ENCODE results near the gene CRHR1. TPM values are rescaled to one million over a fixed set of nuclear protein-coding genes. Genes with fewer than 3 reads are reported as not detected.
A peak's percentile ranks its signal among the peaks of the same experiment; 100 is the strongest.

Gene CRHR1
- total RNA-seq, 4 donors from 2014 or later: not detected

DNA sequence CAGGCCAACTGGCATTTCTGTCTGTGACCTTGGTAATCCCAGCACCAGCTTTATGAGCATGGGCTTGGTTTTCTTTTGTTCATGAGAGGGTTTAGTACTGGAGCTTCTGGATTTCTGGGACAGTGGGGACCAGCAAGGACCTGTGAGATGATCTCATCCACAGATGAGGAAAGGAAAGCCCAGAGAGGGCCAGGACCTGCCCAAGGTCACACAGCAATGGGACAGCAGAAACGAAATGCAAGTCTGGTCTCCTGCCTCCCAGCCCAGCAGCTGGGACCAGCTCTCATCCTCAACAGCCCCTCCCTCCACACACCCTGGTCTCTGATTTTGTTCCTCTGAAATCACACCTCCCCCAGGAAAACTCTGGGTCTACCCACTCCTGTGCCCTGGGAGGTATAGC, 67.8 kb downstream of the CRHR1 start:
- in situ Hi-C loops (cut with MboI; ENCODE audit: low pct_ligation_motif_present in 1 of 4, low pct_unique_long_range_greater_than_20kb in 1 of 4, low sequenced_read_pairs in 3 of 4): no loop called here

DNA sequence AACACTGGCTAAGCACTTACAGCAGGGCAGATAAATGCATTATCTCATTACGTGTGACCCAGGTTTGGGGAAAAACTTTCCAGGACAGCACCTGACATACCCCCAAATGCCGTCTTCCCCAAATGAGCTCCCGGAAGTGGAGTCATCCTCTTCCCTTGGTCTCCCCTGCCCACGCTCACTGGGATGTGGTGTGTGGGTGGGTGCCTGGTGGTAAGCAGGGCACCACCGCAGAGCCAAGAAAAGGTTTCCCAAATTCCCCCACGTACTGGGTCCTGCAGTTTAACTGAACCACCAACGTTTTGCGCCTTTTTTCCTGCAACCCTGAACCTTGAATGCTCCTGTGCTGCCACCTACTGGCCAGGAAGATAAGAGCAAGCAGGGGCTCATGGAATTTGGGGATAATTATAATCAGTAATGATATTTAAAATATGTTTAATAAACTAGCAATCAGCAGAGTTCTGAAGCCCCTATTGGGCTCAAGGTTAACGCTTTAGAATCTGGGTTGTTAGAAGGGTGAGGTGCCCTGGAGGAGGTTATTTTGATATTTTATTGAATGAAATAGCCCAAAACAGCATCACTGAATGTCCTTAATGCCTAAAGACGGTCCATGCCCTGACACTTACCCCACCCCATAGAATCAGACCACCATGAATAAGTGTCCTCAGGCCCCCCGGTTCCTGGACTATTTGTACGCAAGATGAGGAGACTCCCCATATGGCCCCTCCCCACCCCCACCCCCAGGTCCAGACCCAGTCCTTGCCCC, 68.6 kb downstream of the CRHR1 start:
- peak; percentile 57 for DNase-seq
- Histone ChIP-seq H3K27me3 (peaks cover 18% of the 10 kb centered on the region), H3K27ac (no peak overlapping the region), H3K36me3 (no peaks in the 10 kb centered on the region), H3K4me1 (no peaks in the 10 kb centered on the region), H3K4me3 (no peak overlapping the region), H3K9me3 (no peaks in the 10 kb centered on the region)
- TF ChIP-seq, protein P1, sequence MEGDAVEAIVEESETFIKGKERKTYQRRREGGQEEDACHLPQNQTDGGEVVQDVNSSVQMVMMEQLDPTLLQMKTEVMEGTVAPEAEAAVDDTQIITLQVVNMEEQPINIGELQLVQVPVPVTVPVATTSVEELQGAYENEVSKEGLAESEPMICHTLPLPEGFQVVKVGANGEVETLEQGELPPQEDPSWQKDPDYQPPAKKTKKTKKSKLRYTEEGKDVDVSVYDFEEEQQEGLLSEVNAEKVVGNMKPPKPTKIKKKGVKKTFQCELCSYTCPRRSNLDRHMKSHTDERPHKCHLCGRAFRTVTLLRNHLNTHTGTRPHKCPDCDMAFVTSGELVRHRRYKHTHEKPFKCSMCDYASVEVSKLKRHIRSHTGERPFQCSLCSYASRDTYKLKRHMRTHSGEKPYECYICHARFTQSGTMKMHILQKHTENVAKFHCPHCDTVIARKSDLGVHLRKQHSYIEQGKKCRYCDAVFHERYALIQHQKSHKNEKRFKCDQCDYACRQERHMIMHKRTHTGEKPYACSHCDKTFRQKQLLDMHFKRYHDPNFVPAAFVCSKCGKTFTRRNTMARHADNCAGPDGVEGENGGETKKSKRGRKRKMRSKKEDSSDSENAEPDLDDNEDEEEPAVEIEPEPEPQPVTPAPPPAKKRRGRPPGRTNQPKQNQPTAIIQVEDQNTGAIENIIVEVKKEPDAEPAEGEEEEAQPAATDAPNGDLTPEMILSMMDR (IDR thresholded peaks at IDR 0.05): peak; percentile 66 to 94 (median 86)
- TF ChIP-seq POLR2AphosphoS5 (IDR thresholded peaks at IDR 0.05): no peak
- intact Hi-C loops (cut with DNase I; ENCODE audit: low total_unique reads): no loop called here
- WGBS, 2 donors (ENCODE audit: low coverage in 1 of 2): 9 to 20% methylated on average over 6 to 12 of the region's 12 CpGs
- in situ Hi-C loops (cut with MboI; ENCODE audit: low pct_ligation_motif_present in 1 of 4, low pct_unique_long_range_greater_than_20kb in 1 of 4, low sequenced_read_pairs in 3 of 4): no loop called here

More for the DNA sequence above, 67.8 kb downstream of the CRHR1 start:
- Histone ChIP-seq H3K27me3 (peaks cover 18% of the 10 kb centered on the region), H3K27ac (no peak overlapping the region), H3K36me3 (no peaks in the 10 kb centered on the region), H3K4me1 (no peaks in the 10 kb centered on the region), H3K9me3 (no peaks in the 10 kb centered on the region), H3K4me3 (no peak overlapping the region)
- WGBS, 2 donors (ENCODE audit: low coverage in 1 of 2): 64% methylated on average over 1 of the region's 1 CpG; no CpG with 5 or more reads in 1 of the 2 donors
- intact Hi-C loops (cut with DNase I; ENCODE audit: low total_unique reads): no loop called here
- TF ChIP-seq, protein P1 (IDR thresholded peaks at IDR 0.05): no peak
- TF ChIP-seq POLR2A (IDR thresholded peaks at IDR 0.05) (no peak), EP300 (IDR thresholded peaks at IDR 0.05; ENCODE audit: low read depth) (no peak), POLR2AphosphoS5 (IDR thresholded peaks at IDR 0.05) (no peak)
- DNase-seq: no peak

DNA sequence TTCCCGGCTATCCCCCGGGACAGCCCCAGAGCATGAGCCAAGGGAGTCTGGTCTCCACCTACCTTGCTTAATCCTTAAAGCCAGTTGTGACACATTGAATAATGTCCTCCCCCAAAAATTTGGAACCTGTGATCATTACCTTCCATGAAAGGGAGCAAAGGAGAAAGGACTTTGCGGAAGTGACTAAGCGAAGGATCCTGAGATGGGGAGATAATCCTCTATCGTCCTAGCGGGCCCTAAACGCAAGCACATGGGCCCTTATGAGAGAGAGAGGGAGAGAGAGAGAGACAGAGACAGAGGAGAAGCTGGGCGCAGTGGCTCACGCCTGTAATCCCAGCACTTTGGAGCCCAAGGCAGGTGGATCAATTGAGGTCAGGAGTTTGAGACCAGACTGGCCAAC, 70.1 kb downstream of the CRHR1 start:
- intact Hi-C loops (cut with DNase I; ENCODE audit: low total_unique reads): no loop called here
- Histone ChIP-seq H3K4me3 (no peak overlapping the region), H3K4me1 (no peaks in the 10 kb centered on the region), H3K36me3 (no peaks in the 10 kb centered on the region), H3K27me3 (peaks cover 32% of the 10 kb centered on the region), H3K9me3 (no peaks in the 10 kb centered on the region), H3K27ac (no peak overlapping the region)
- DNase-seq: no peak
- WGBS, 2 donors (ENCODE audit: low coverage in 1 of 2): 75 to 80% methylated on average over 9 of the region's 9 CpGs
- in situ Hi-C loops (cut with MboI; ENCODE audit: low pct_ligation_motif_present in 1 of 4, low pct_unique_long_range_greater_than_20kb in 1 of 4, low sequenced_read_pairs in 3 of 4): no loop called here
- no peak for TF ChIP-seq POLR2A (IDR thresholded peaks at IDR 0.05)

DNA sequence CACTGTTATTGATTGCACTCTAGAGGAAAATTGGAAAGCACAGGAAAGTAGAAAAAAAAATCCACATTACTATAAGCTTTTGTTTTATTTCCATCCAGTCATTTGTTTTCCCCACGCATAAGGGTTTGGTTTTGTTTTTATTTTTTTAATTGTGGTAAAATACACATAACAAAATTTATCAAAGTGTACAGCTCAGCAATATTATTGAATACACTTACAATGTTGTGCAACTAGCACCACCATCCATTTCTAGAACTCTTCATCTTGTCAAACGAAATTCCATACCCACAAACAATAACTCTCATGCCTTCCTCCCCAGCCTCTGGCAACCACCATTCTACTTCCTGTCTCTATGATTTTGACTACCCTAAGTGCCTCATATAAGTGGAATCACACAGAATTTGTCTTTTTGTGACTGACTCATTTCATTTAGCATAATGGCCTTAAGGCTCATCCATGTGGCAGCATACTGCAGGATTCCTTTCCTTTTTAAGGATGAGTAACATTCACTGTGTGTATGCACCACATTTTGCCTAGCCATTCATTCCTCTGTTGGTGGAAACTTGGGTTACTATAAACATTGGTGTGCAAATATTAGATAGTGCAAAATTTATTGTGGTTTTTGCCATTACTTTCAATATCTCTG, 71.7 kb downstream of the CRHR1 start:
- intact Hi-C loops (cut with DNase I; ENCODE audit: low total_unique reads): no loop called here
- in situ Hi-C loops (cut with MboI; ENCODE audit: low pct_ligation_motif_present in 1 of 4, low pct_unique_long_range_greater_than_20kb in 1 of 4, low sequenced_read_pairs in 3 of 4): no loop called here
- 51 to 63% methylated on average over 2 of the region's 2 CpGs for WGBS, 2 donors (ENCODE audit: low coverage in 1 of 2)

DNA sequence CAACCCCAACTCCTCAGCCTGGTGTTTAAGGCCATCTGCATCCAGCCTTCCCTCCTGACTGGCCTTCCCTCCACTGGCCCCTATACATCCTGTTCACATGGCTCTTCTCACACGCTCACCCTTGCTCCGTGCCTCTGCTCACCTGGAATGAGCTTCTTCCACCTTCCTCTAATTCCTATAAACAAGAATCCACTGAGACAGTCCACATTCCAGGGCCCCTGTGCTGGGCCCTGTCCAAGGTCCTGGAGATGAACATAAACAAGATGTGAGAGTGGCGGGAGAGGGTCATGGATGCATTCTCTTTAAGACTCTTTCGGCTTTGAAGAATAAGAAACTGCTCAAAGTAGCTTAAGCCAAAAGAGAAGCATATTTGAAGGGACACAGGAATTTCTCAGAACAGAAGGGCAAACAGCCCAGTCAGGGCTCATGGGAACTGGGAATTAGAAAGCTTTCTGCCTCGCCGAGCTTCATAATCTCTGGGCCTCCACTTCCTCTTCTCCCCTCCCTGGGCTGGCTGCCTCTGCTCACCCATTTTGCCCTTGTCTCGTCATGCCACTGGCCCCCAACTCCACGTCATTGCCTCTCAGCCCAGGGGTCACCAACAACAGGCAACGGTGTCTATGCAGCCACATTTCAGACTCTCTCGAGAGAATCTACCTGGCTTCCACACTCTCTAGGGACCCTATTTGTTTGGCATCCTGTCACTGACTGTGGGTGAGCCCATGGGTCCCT, 74.0 kb downstream of the CRHR1 start:
- 21 to 42% methylated on average over 4 to 10 of the region's 10 CpGs for WGBS, 2 donors (ENCODE audit: low coverage in 1 of 2)
- Histone ChIP-seq H3K9me3 (no peaks in the 10 kb centered on the region), H3K27ac (no peak overlapping the region), H3K4me3 (no peak overlapping the region), H3K27me3 (peaks cover 28% of the 10 kb centered on the region), H3K36me3 (no peaks in the 10 kb centered on the region), H3K4me1 (no peaks in the 10 kb centered on the region)
- TF ChIP-seq POLR2A (IDR thresholded peaks at IDR 0.05) (no peak), EP300 (IDR thresholded peaks at IDR 0.05; ENCODE audit: low read depth) (no peak), POLR2AphosphoS5 (IDR thresholded peaks at IDR 0.05) (no peak)
- TF ChIP-seq, protein P1 (IDR thresholded peaks at IDR 0.05): no peak
- no peak for DNase-seq
- in situ Hi-C loops (cut with MboI; ENCODE audit: low pct_ligation_motif_present in 1 of 4, low pct_unique_long_range_greater_than_20kb in 1 of 4, low sequenced_read_pairs in 3 of 4) (no loop called here), intact Hi-C loops (cut with DNase I; ENCODE audit: low total_unique reads) (no loop called here)

More for the DNA sequence above, 71.7 kb downstream of the CRHR1 start:
- no peaks in the 10 kb centered on the region for H3K36me3 ChIP-seq
- no peak overlapping the region for H3K27ac ChIP-seq
- H3K4me1 ChIP-seq: no peaks in the 10 kb centered on the region
- H3K9me3 ChIP-seq: no peaks in the 10 kb centered on the region
- TF ChIP-seq POLR2A (IDR thresholded peaks at IDR 0.05): no peak
- peaks cover 40% of the 10 kb centered on the region for H3K27me3 ChIP-seq
- no peak for DNase-seq
- no peak overlapping the region for H3K4me3 ChIP-seq
